Left ventricle myocardium inferior (tissue), 1 donor: ENCODE data around the gene PCYOX1L. TPM values are rescaled to one million over a fixed set of nuclear protein-coding genes. Genes with fewer than 3 reads are reported as not detected.

Experiments used
- DNase-seq: peaks from one replicate; pipeline ENCODE4 v3.0.0-alpha.2; 2020
- H3K27ac ChIP-seq: fragments of 200-600 bp; replicated peaks from 2 replicates; pipeline ENCODE4 v1.8.0; 2021
- H3K27me3 ChIP-seq: fragments of 200-600 bp; 2 replicates; pipeline ENCODE4 v1.8.0; 2021; ENCODE audit warnings: low read depth
- H3K36me3 ChIP-seq: fragments of 200-600 bp; 2 replicates; pipeline ENCODE4 v1.8.0; 2021
- H3K4me1 ChIP-seq: fragments of 200-600 bp; 2 replicates; pipeline ENCODE4 v1.8.0; 2021
- H3K4me3 ChIP-seq: fragments of 200-600 bp; 2 replicates; pipeline ENCODE4 v1.8.0; 2021; ENCODE audit warnings: mild to moderate bottlenecking, moderate library complexity
- H3K9me3 ChIP-seq: fragments of 200-600 bp; replicated peaks from 2 replicates; pipeline ENCODE4 v1.8.0; 2021
- intact Hi-C: fragments of 100-400 bp; cut with micrococcal nuclease; formaldehyde crosslinking; loops from one replicate; pipeline ENCODE4 v1.11.0; 2022
- total RNA-seq: library from RNA; stranded (reverse); fragmentation: NEBNext Ultra II Directional; extraction: Animal tissue kit (Norgen Biotek cat#: 25700); gene quantifications from one replicate; pipeline ENCODE4 v1.2.1, GENCODE V29; 2021
- TF ChIP-seq, protein P1 (sequence below): fragments of 200-600 bp; IDR thresholded peaks from 2 replicates; pipeline ENCODE4 v1.8.0; 2021; ENCODE audit warnings: antibody characterized with exemption, mild to moderate bottlenecking, borderline replicate concordance
- donor health status: DM: no; HTN: yes; CAD: no; lungs with severe emphysema.

Gene PCYOX1L
- total RNA-seq, 1 donor from 2014 or later, result 3.2 TPM

- Histone ChIP-seq H3K27me3 (no peaks in the 10 kb centered on the region), H3K9me3 (no peaks in the 10 kb centered on the region), H3K36me3 (peaks cover 85% of the 10 kb centered on the region), H3K4me1 (peaks cover 60% of the 10 kb centered on the region), H3K4me3 (no peak overlapping the region), H3K27ac (peak overlapping the region; percentile 72)
- TF ChIP-seq, protein P1, sequence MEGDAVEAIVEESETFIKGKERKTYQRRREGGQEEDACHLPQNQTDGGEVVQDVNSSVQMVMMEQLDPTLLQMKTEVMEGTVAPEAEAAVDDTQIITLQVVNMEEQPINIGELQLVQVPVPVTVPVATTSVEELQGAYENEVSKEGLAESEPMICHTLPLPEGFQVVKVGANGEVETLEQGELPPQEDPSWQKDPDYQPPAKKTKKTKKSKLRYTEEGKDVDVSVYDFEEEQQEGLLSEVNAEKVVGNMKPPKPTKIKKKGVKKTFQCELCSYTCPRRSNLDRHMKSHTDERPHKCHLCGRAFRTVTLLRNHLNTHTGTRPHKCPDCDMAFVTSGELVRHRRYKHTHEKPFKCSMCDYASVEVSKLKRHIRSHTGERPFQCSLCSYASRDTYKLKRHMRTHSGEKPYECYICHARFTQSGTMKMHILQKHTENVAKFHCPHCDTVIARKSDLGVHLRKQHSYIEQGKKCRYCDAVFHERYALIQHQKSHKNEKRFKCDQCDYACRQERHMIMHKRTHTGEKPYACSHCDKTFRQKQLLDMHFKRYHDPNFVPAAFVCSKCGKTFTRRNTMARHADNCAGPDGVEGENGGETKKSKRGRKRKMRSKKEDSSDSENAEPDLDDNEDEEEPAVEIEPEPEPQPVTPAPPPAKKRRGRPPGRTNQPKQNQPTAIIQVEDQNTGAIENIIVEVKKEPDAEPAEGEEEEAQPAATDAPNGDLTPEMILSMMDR, result no peak
- no peak for DNase-seq
- intact Hi-C loops, result no loop called here
Measured at GRCh38 chr5:149322518-149322917, 35.3 kb upstream of the PCYOX1L start.

- TF ChIP-seq, protein P1, result no peak
- Histone ChIP-seq H3K27ac (peak overlapping the region; percentile 72), H3K36me3 (peaks cover 85% of the 10 kb centered on the region), H3K9me3 (no peaks in the 10 kb centered on the region), H3K4me3 (no peak overlapping the region), H3K4me1 (peaks cover 58% of the 10 kb centered on the region), H3K27me3 (no peaks in the 10 kb centered on the region)
- intact Hi-C loops, result no loop called here
- DNase-seq, result no peak
Measured at GRCh38 chr5:149323210-149323609, 34.6 kb upstream of the PCYOX1L start.

GRCh38 chr5:149323621-149324205 is 34.1 kb upstream of the PCYOX1L start:
- Histone ChIP-seq H3K9me3 (no peaks in the 10 kb centered on the region), H3K27me3 (no peaks in the 10 kb centered on the region), H3K27ac (peak overlapping the region; percentile 72), H3K4me1 (peaks cover 58% of the 10 kb centered on the region), H3K4me3 (no peak overlapping the region), H3K36me3 (peaks cover 86% of the 10 kb centered on the region)
- no peak for DNase-seq
- intact Hi-C loops, result no loop called here
- TF ChIP-seq, protein P1, result no peak

DNA sequence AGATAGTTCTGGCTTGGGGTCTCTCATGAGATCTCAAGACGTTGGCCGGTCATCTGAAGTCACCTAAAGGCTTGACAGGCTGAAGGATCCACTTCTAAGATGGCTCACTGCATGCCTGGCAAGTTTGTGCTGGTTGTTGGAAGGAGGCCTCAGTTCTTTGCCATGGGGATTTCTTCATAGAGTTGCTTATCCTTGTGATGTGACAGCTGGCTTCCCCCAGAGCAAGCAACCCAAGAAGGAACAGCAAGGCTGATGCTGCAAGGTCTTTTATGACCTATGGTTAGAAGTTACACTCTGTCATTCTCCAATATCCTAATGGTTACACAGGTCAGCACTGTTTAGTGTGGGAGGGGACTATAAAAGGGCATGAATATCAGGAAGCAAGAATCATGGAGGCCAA is 33.2 kb upstream of the PCYOX1L start:
- Histone ChIP-seq H3K9me3 (no peaks in the 10 kb centered on the region), H3K4me3 (no peak overlapping the region), H3K4me1 (peaks cover 52% of the 10 kb centered on the region), H3K36me3 (peaks cover 85% of the 10 kb centered on the region), H3K27ac (peak overlapping the region; percentile 72), H3K27me3 (no peaks in the 10 kb centered on the region)
- no peak for DNase-seq
- TF ChIP-seq, protein P1, result no peak
- intact Hi-C loops, result no loop called here

DNA sequence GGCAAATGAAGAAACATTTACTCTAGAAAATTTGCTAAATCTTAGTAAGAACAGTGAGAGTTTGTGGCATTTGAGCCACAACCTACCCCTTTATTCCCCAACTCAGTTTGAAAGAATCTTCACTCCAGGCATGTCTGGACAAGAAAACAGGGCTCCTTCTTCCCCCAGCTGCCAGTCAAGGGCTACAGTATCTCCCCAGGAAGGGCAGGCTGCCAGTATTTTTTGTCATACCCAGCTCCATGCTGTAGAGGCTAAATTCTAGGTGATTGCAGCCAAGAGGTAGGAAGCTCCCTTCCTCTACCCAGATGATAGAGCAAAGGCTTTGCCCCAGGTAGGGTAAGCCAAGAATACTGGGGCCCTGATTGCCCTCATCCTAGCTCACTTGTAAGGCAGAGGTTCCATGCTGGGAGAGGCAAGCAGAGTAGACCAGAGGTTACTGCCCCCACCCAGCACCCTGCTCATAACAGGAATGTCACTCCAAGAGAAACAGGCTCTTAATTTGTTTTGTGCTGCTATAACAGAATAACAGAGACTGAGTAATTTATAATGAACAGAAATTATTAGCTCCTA is 32.6 kb upstream of the PCYOX1L start:
- DNase-seq, result no peak
- peaks cover 85% of the 10 kb centered on the region for H3K36me3 ChIP-seq
- TF ChIP-seq, protein P1, result no peak
- peak overlapping the region; percentile 72 for H3K27ac ChIP-seq
- no peaks in the 10 kb centered on the region for H3K27me3 ChIP-seq
- intact Hi-C loops, result no loop called here
- no peaks in the 10 kb centered on the region for H3K9me3 ChIP-seq
- H3K4me3 ChIP-seq, result no peak overlapping the region
- H3K4me1 ChIP-seq, result peaks cover 46% of the 10 kb centered on the region
